Measurements from ENCODE around the gene ANGPTL4.

The ANGPTL4 gene

GRCh38 chr19:8321067-8321985 lies 42.6 kb upstream of the ANGPTL4 start, which contains the start of the genes NDUFA7 and RPS28:
NDUFA7 (minus strand) TSS chr19:8321375; CDS start chr19:8321358, 17 bp downstream.
RPS28 (plus strand) TSS chr19:8321496; CDS start chr19:8321531, 35 bp downstream.
- peak within 1 kb of the TSS; percentile 96 for H3K27ac ChIP-seq
- TF ChIP-seq ZFX (IDR thresholded peaks at IDR 0.05): peak; percentile 49; the same call in 1 of the 2 replicates
- TF ChIP-seq CTCF (conservative IDR thresholded peaks at IDR 0.05): no peak

GRCh38 chr19:8321986-8322637 lies 41.8 kb upstream of the ANGPTL4 start:
- no peak for TF ChIP-seq ZFX (IDR thresholded peaks at IDR 0.05)
- TF ChIP-seq CTCF (conservative IDR thresholded peaks at IDR 0.05): no peak
- peak overlapping the region; percentile 96 for H3K27ac ChIP-seq

GRCh38 chr19:8322638-8322997 lies 41.3 kb upstream of the ANGPTL4 start:
- no peak for TF ChIP-seq ZFX (IDR thresholded peaks at IDR 0.05)
- no peak for TF ChIP-seq CTCF (conservative IDR thresholded peaks at IDR 0.05)
- H3K27ac ChIP-seq: peak overlapping the region; percentile 96

- no peak overlapping the region for H3K27ac ChIP-seq
Observed at GRCh38 chr19:8323781-8324185, 40.2 kb upstream of the ANGPTL4 start.

GRCh38 chr19:8324186-8325050 lies 39.5 kb upstream of the ANGPTL4 start:
- no peak overlapping the region for H3K27ac ChIP-seq
- TF ChIP-seq CTCF (conservative IDR thresholded peaks at IDR 0.05) (no peak), ZFX (IDR thresholded peaks at IDR 0.05) (no peak)

More at GRCh38 chr19:8323781-8324185, 40.2 kb upstream of the ANGPTL4 start:
- TF ChIP-seq ZFX (IDR thresholded peaks at IDR 0.05) (no peak), CTCF (conservative IDR thresholded peaks at IDR 0.05) (no peak)

- TF ChIP-seq ZFX (IDR thresholded peaks at IDR 0.05) (no peak), CTCF (conservative IDR thresholded peaks at IDR 0.05) (no peak)
- no peak overlapping the region for H3K27ac ChIP-seq
Observed at GRCh38 chr19:8325454-8325853, 38.5 kb upstream of the ANGPTL4 start.

All from C4-2B (cell line).